Transverse colon (tissue), 4 donors: ENCODE data around the gene GALNT6. TPM values are rescaled to one million over a fixed set of nuclear protein-coding genes. Genes with fewer than 3 reads are reported as not detected.
"Not testable (repeated sequence)": the region's sequence is repeated elsewhere in the genome, so short reads cannot be mapped to it uniquely, and the experiment has no call there.

Experiments
- DNase-seq: peaks from one replicate; pipeline ENCODE4 v3.0.0-alpha.2; 2019
- H3K27ac ChIP-seq, 4 donors: fragments of 200-600 bp; sonication (generic); 2 replicates each; pipeline ENCODE4 v1.5.1; 2016 to 2018; ENCODE audit warnings: inconsistent platforms in 4 of 4
- H3K27me3 ChIP-seq: fragments of 200-600 bp; sonication (generic); 2 replicates; pipeline ENCODE4 v1.5.1; 2017; ENCODE audit warnings: inconsistent platforms
- H3K36me3 ChIP-seq, 4 donors: fragments of 200-600 bp; sonication (generic); 2 replicates each; pipeline ENCODE4 v1.5.1; 2017 to 2019; ENCODE audit warnings: inconsistent platforms in 4 of 4
- H3K4me1 ChIP-seq, 4 donors: fragments of 200-600 bp; sonication (generic); 2 replicates each; pipeline ENCODE4 v1.5.1; 2017 to 2020; ENCODE audit warnings: inconsistent platforms in 4 of 4
- H3K4me3 ChIP-seq, 4 donors: fragments of 200-600 bp; sonication (generic); 1 replicate in 1 of 4; 2 replicates in 3 of 4; pipeline versions ENCODE4 v1.5.1 to v1.6.1; 2017 to 2019; ENCODE audit warnings: inconsistent platforms in 4 of 4
- H3K9me3 ChIP-seq, 2 donors: fragments of 200-600 bp; sonication (generic); 2 replicates each; pipeline ENCODE4 v1.5.1; 2017 to 2019; ENCODE audit warnings: inconsistent platforms in 2 of 2
- CTCF ChIP-seq, 5 experiments: fragments of 200-600 bp in 3 of 5; fragments of 450-650 bp in 2 of 5; sonication (generic) in 3 of 5; IDR thresholded peaks; 1 replicate in 2 of 5; 2 replicates in 3 of 5; pipeline ENCODE4 v1.5.1; 2016 to 2017; ENCODE audit warnings: antibody characterized with exemption in 5 of 5, inconsistent platforms in 3 of 5, mild to moderate bottlenecking in 2 of 5, moderate library complexity in 1 of 5
- EP300 ChIP-seq: sonication (generic); formaldehyde crosslinking; IDR thresholded peaks from one replicate; pipeline ENCODE4 v1.6.1; 2017; ENCODE audit warnings: antibody characterized with exemption, low read depth
- POLR2A ChIP-seq: fragments of 450-650 bp; IDR thresholded peaks from one replicate; pipeline ENCODE4 v1.6.1; 2016; ENCODE audit warnings: antibody characterized with exemption, mild to moderate bottlenecking, moderate library complexity
- POLR2AphosphoS5 ChIP-seq, 3 donors: sonication (generic); formaldehyde crosslinking; IDR thresholded peaks; one replicate each; pipeline ENCODE4 v1.6.1; 2016; ENCODE audit warnings: antibody characterized with exemption in 3 of 3
- WGBS, 2 donors: methylation state at CpG; one replicate each; pipeline ENCODE4 v1.1.5; 2018; ENCODE audit warnings: low coverage in 1 of 2; 5-methylcytosine and 5-hydroxymethylcytosine counted together
- in situ Hi-C, 4 donors: fragments of 200-750 bp; cut with MboI; loops; one replicate each; pipeline versions ENCODE4 v1.15.0 to v1.15.1; 2017; ENCODE audit warnings: low sequenced_read_pairs in 3 of 4, low pct_ligation_motif_present in 1 of 4, low pct_unique_long_range_greater_than_20kb in 1 of 4
- intact Hi-C: fragments of 100-400 bp; cut with DNase I; formaldehyde crosslinking; loops from one replicate; pipeline ENCODE4 v1.15.1; 2023; ENCODE audit warnings: low total_unique reads
- total RNA-seq, 4 donors: library from RNA; depleted of rRNA; stranded (reverse); fragments of >200 nt; gene quantifications; one replicate each; pipeline ENCODE4 v1.1.0, GENCODE V29; 2016

Gene GALNT6
- total RNA-seq, 4 donors from 2014 or later: 17.5 to 52.7 (median 26.8) TPM

GRCh38 chr12:51320311-51320694 is 70.9 kb downstream of the GALNT6 start:
- Histone ChIP-seq H3K4me3 (no peak overlapping the region), H3K27me3 (no peaks in the 10 kb centered on the region), H3K36me3 (no peaks in the 10 kb centered on the region), H3K4me1 (peaks cover 0 to 36% (median 18%) of the 10 kb centered on the region in 4 donors), H3K9me3 (no peaks in the 10 kb centered on the region), H3K27ac (peak overlapping the region in 2 of 4 donors; percentile 1 to 65)
- 71 to 77% methylated on average over 4 of the region's 4 CpGs for WGBS, 2 donors
- TF ChIP-seq EP300 (no peak), POLR2A (no peak), POLR2AphosphoS5 (IDR thresholded peaks at IDR 0.05) (no peak), CTCF (IDR thresholded peaks at IDR 0.05) (no peak)
- intact Hi-C loops: no loop called here
- no peak for DNase-seq
- in situ Hi-C loops: no loop called here

- H3K4me1 ChIP-seq: peaks cover 0 to 26% (median 16%) of the 10 kb centered on the region in 4 donors
- in situ Hi-C loops (no loop called here), intact Hi-C loops (no loop called here)
- H3K27me3 ChIP-seq: no peaks in the 10 kb centered on the region
- H3K4me3 ChIP-seq: no peak overlapping the region
- H3K36me3 ChIP-seq: no peaks in the 10 kb centered on the region
- no peaks in the 10 kb centered on the region for H3K9me3 ChIP-seq
- no peak for TF ChIP-seq CTCF (IDR thresholded peaks at IDR 0.05)
- TF ChIP-seq POLR2AphosphoS5 (IDR thresholded peaks at IDR 0.05): peak in 1 of 3 donors; percentile 17
- H3K27ac ChIP-seq: peak overlapping the region; percentile 31 to 68 (median 44)
- WGBS, 2 donors: 27 to 35% methylated on average over 3 of the region's 3 CpGs
- DNase-seq: peak; percentile 46
These were observed 72.2 kb downstream of the GALNT6 start for GRCh38 chr12:51318846-51319599.

- H3K4me3 ChIP-seq, H3K27me3 ChIP-seq, intact Hi-C loops, in situ Hi-C loops, H3K9me3 ChIP-seq, DNase-seq, H3K36me3 ChIP-seq: not testable (repeated sequence)
- peak overlapping the region; percentile 31 to 68 (median 44) for H3K27ac ChIP-seq
- H3K4me1 ChIP-seq: peaks cover 0 to 26% (median 16%) of the 10 kb centered on the region in 4 donors
- WGBS, 2 donors: 83 to 89% methylated on average over 3 to 8 of the region's 8 CpGs
These were observed 73.0 kb downstream of the GALNT6 start for GRCh38 chr12:51318057-51318806.

GRCh38 chr12:51311389-51311788 is 79.8 kb downstream of the GALNT6 start:
- intact Hi-C loops: no loop called here
- Histone ChIP-seq H3K9me3 (no peaks in the 10 kb centered on the region), H3K4me1 (peaks cover 0 to 33% (median 18%) of the 10 kb centered on the region in 4 donors), H3K4me3 (no peak overlapping the region), H3K36me3 (no peaks in the 10 kb centered on the region), H3K27ac (no peak overlapping the region), H3K27me3 (no peaks in the 10 kb centered on the region)
- in situ Hi-C loops: no loop called here
- TF ChIP-seq POLR2AphosphoS5 (IDR thresholded peaks at IDR 0.05) (no peak), CTCF (IDR thresholded peaks at IDR 0.05) (no peak)
- DNase-seq: no peak
- WGBS, 2 donors: 96% methylated on average over 1 of the region's 1 CpG; no CpG with 5 or more reads in 1 of the 2 donors
